HG03039 (cell line): Measurements from ENCODE around the gene C2CD3.

Experiments
- ATAC-seq: cut with Tn5 transposase; IDR thresholded peaks from one replicate; pipeline ENCODE4 v1.9.1; 2021; ENCODE audit warnings: mild to moderate bottlenecking, moderate library complexity; ENCODE audit not compliant: unreplicated experiment

C2CD3 gene

GRCh38 chr11:74007691-74008372 lies 163.0 kb downstream of the C2CD3 start:
- ATAC-seq = no peak

DNA sequence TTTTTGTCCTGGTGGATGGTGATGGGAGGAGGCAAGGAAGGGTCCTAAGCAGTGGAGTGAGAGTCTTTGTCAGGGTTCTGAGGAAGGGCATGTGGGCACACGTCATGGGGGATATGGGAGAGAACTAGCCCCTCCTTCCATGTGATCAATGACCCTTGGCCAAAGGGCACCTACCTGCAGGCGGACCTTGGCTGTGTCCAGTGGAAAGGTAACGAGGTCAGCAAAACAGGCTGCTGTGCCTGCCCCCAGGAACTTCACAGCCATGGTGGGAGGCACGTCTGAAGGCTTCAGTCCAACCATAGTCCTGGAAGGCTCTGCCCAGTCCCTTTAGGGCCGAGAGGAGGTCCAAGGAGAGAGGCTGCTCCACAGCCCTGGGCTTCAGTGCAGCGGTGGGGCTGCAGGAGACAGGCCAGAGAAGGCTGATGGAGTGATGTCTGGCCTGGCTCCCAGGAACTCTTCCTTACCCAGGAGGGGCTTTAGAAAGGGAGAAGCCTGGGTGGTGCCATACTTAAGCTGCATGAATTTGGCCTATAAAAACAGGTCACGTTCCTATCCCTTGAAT lies 164.0 kb downstream of the C2CD3 start:
- ATAC-seq = no peak

- no peak for ATAC-seq
Observed at GRCh38 chr11:74005721-74006517, 164.9 kb downstream of the C2CD3 start.

GRCh38 chr11:74004759-74005615 lies 165.8 kb downstream of the C2CD3 start:
- no peak for ATAC-seq

GRCh38 chr11:74004046-74004695 lies 166.6 kb downstream of the C2CD3 start:
- no peak for ATAC-seq

DNA sequence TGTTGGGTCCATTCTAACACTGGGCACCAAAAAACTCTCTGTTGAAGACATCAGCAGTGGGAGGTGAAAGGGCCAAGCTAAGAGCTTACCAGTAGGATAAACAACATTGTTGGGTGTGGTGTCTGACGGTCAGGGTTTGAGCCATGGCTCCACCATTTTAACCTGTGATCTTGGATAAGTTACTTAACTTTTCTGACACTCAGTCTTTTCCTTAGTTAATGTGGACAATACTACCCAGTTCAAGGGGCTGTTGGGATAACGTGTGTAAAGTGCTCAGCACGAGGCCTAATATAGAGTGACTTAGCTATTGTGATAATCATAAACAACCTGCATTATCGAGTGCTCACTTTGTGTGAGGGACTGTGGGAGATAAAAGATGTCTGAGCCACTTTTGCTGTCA lies 168.0 kb downstream of the C2CD3 start:
- no peak for ATAC-seq

GRCh38 chr11:74001822-74002286 lies 168.9 kb downstream of the C2CD3 start:
- ATAC-seq = no peak

DNA sequence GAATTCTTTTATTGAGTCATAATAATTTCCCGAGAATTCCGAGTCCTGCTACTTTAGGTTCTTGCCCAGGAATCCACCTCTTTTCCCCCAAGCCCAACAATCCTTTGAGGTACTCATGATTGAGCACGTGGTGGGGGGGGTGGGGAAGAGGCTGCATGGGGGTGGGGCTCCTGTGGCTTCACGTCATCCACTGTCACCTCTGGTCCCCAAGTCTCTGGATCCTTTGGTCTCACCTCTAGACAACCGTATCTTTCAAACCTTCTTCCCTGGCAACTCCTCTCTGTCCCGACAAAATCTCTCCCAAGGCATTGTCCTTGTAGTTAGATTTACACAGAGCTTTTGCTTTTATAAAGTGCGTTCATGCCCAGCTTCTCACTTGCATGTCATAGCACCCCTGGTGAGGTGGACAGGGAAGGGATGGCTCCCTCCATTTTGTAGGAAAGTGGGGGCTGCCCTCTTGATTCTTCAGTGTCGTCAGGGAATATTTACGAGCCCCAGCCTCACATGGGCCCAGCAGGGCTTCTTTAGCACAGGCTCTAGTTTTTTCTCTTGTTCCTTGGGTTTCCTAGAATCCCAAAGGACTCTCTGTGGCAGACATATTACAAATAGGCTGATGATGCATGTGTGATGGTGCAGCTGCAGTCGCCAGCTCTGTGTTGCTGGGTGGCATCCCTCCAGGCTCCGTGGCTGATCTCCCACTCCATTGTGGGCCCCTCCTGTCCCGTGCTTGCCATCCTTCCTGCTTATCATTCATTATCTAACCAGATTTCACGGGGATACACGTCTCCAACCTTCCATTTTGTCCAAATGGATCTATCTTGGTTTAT lies 170.3 kb downstream of the C2CD3 start:
- ATAC-seq = no peak

DNA sequence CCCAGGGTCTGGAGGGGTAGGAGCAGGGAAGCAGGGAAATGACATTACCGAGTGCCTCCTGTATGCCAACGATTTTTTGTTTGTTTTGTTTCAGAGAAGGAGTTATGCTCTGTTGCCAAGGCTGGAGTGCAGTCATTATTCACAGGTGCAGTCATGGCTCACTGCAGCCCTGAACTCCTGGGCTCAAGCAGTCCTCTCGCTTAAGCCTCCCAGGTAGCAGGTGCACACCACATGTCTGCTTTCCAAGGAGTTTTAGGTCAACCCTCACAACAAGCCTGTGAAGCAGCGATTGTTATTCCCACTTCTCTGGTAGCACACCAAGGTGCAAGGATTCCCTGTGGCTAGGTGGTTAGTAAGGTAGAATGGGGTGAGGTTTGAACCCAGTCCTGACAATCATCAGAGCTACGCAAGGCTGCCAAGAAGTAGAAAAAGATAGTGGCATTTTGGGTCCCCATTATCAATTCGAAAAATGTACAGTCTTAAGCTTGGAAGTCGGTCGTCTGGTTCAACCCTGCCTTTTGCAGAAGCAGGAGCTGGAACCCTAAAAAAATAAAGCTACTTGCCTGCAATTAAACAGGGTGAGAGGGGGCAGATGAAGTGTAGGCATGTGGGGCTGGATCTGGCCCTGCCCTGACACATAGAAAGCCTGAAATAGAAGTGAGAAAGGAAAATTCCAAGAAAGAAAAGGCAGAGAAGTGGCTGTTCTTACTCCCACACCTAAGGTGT lies 171.1 kb downstream of the C2CD3 start:
- ATAC-seq = no peak

GRCh38 chr11:73998846-73999575 lies 171.8 kb downstream of the C2CD3 start:
- ATAC-seq = no peak

GRCh38 chr11:73997120-73997770 lies 173.6 kb downstream of the C2CD3 start:
- ATAC-seq = no peak

DNA sequence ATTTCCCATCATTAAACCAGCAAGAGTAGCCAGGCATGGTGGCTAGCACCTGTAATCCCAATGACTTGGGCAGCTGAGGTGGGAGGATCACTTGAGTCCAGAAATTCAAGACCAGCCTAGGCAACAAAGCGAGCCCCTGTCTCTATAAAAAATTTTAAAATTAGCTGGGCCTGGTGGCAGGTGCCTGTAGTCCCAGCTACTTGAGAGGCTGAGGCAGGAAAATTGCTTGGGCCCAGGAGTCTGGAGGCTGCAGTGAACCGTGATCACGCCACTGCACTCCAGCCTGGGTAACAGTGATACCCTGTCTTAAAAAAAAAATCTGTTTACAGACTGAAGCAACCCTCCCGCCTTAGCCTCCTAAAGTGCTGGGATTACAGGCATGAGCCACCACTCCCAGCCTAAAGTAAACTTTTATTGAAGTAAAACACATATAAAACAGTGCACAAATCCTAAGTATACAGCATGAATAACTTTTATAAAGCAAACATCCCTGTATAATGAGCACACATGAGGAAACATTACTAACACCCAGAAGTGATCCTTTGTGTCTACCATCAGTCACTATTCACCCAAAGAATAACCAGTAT lies 174.5 kb downstream of the C2CD3 start:
- no peak for ATAC-seq

DNA sequence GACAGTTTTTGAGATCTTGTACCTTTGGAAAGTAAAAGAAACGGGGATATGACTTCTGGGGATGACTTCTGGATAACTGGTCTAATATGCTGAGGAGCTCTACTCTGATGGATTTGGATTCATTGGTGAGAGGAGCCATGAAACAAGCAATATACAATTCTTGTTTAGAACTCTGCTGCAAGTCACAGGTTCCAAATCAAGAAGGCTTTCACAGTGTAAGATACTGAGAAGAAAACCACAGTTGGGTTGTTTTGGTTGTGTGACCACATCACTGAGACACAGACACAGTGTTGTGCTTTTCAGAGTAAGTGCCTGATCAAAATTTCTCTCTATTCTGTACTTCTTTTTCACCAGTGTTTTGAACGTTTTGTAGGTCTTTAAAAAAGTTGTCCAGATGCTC lies 175.1 kb downstream of the C2CD3 start:
- no peak for ATAC-seq

DNA sequence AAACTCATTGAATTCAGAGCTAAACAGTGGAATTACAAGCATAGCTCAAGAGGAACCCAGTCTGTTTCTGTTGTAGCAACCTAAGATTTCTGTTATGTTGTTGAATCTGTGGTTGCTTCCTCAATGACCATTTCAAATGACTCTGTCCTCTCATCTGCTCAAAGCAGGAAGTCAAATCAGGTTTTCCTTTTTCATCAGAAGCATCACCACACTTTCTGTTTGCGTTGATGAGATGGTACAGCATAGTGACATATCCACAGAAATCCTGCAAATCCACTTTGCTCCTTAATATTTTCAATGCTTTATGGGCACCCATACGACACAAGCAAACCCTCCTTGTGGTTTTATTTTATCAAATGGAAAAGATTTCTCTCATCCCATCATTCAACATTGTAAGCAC lies 175.6 kb downstream of the C2CD3 start:
- no peak for ATAC-seq

- ATAC-seq = no peak
Observed at GRCh38 chr11:73991471-73992006, 179.3 kb downstream of the C2CD3 start.

GRCh38 chr11:73990730-73991129 lies 180.1 kb downstream of the C2CD3 start:
- no peak for ATAC-seq

GRCh38 chr11:73989156-73989555 lies 181.6 kb downstream of the C2CD3 start:
- no peak for ATAC-seq
